OCI-LY7 (cell line): ENCODE data around the gene PRR7.

ENCODE experiments used
- CTCF ChIP-seq: fragments of 200-600 bp; sonication (generic); conservative IDR thresholded peaks from 2 replicates; pipeline ENCODE4 v1.5.1; 2014; ENCODE audit warnings: mild to moderate bottlenecking, antibody characterized with exemption, low read length, moderate library complexity, mixed read lengths
- EZH2phosphoT487 ChIP-seq: fragments of 200-600 bp; sonication (generic); IDR thresholded peaks from 2 replicates; pipeline ENCODE4 v1.6.1; 2018; ENCODE audit warnings: low read depth, borderline replicate concordance, mild to moderate bottlenecking, mixed run types, antibody characterized with exemption, low read length, moderate library complexity, mixed read lengths

GRCh38 chr5:177466861-177467260, 20.2 kb downstream of the PRR7 start:
- TF ChIP-seq CTCF = no peak
- TF ChIP-seq EZH2phosphoT487 = no peak
